K562 (cell line): Measurements from ENCODE around the gene CHAD. TPM values are rescaled to one million over a fixed set of nuclear protein-coding genes. Genes with fewer than 3 reads are reported as not detected.

Experiments
- ATAC-seq: fragments of 200-7000 bp; cut with Tn5 transposase; 3 replicates; pipeline ENCODE4 v1.9.1; 2020; ENCODE audit warnings: moderate library complexity
- BruUV-seq: library from RNA; stranded (reverse); fragments of 400-500 nt; replicated peaks from 2 replicates; lab custom pipeline; 2021; lab: Mats Ljungman, UMichigan
- CTCF ChIA-PET: fragments of 300-600 bp; formaldehyde crosslinking; extraction: SDS; loops from one replicate; lab custom pipeline; 2021; ENCODE audit warnings: low intra/inter-chr PET ratio; lab: Yijun Ruan, JAX
- POLR2A ChIA-PET: fragments of 300-600, 350-650 bp; sonication (Branson Sonifier 250); formaldehyde crosslinking; extraction: SDS; loops from one replicate; lab custom pipeline; 2021; ENCODE audit warnings: antibody characterized with exemption, inconsistent platforms; lab: Yijun Ruan, JAX
- DNase-seq, 4 experiments: peaks; one replicate each; pipeline versions ENCODE4 v3.0.0 to v3.0.0-alpha.2; 2011 to 2018; ENCODE audit warnings: low spot score in 3 of 4, mixed read lengths in 3 of 4; ENCODE audit errors: extremely low read depth in 1 of 4
- FAIRE-seq: peaks from 2 replicates; lab custom pipeline; 2011; peaks lifted over from hg19 to GRCh38; lab: Jason Lieb, UNC
- H2AFZ ChIP-seq: 2 replicates; pipeline ENCODE4 v1.6.0; 2011; ENCODE audit warnings: low read depth, low read length, control low read depth, inconsistent platforms
- H3K27ac ChIP-seq: fragments of 200-600 bp; 3 replicates; pipeline ENCODE4 v1.8.0; 2011; ENCODE audit warnings: low read depth, mild to moderate bottlenecking, control low read depth, inconsistent platforms, low read length, moderate library complexity, mixed read lengths; ENCODE audit errors: extremely low read depth
- H3K27me3 ChIP-seq, 2 experiments: fragments of 300-600 bp in 1 of 2; 2 replicates in 1 of 2; 3 replicates in 1 of 2; pipeline versions ENCODE4 v1.6.0 to v1.8.0; 2011; ENCODE audit warnings: inconsistent platforms in 2 of 2, low read length in 2 of 2, mild to moderate bottlenecking in 1 of 2, mixed read lengths in 1 of 2, moderate library complexity in 1 of 2; ENCODE audit not compliant: control insufficient read depth in 2 of 2, insufficient read depth in 2 of 2
- H3K36me3 ChIP-seq: fragments of 300-600 bp; 3 replicates; pipeline ENCODE4 v1.8.0; 2011; ENCODE audit warnings: mild to moderate bottlenecking, low read length, inconsistent platforms; ENCODE audit not compliant: control insufficient read depth, insufficient read depth
- H3K4me1 ChIP-seq, 2 experiments: fragments of 200-600 bp in 1 of 2; replicated peaks in 1 of 2; 2 replicates in 1 of 2; 3 replicates in 1 of 2; pipeline versions ENCODE4 v1.5.1 to v1.8.0; 2011; ENCODE audit warnings: inconsistent platforms in 2 of 2, low read length in 2 of 2, mild to moderate bottlenecking in 1 of 2, mixed read lengths in 1 of 2, moderate library complexity in 1 of 2; ENCODE audit not compliant: control insufficient read depth in 2 of 2, insufficient read depth in 2 of 2
- H3K4me2 ChIP-seq: 2 replicates; pipeline ENCODE4 v1.6.1; 2011; ENCODE audit warnings: low read length, control low read depth, inconsistent platforms, mixed read lengths; ENCODE audit not compliant: insufficient read depth
- H3K4me3 ChIP-seq: fragments of 200-600 bp; sonication (generic), shearing (Covaris generic); 2 replicates; pipeline ENCODE4 v1.5.1; 2016; ENCODE audit warnings: control low read depth, inconsistent platforms
- H3K79me2 ChIP-seq: fragments of 200-600 bp; 3 replicates; pipeline ENCODE4 v1.8.0; 2011; ENCODE audit warnings: low read length, inconsistent platforms; ENCODE audit not compliant: control insufficient read depth, insufficient read depth
- H3K9ac ChIP-seq, 2 experiments: 2 replicates each; pipeline versions ENCODE4 v1.6.0 to v1.6.1; 2011; ENCODE audit warnings: low read depth in 2 of 2, low read length in 2 of 2, control low read depth in 1 of 2, inconsistent platforms in 1 of 2, mild to moderate bottlenecking in 1 of 2, mixed read lengths in 1 of 2; ENCODE audit not compliant: insufficient read depth in 1 of 2
- H3K9me1 ChIP-seq: one replicate; pipeline ENCODE4 v1.6.0; 2011; ENCODE audit warnings: inconsistent platforms, mild to moderate bottlenecking, low read length, moderate library complexity; ENCODE audit not compliant: control insufficient read depth, insufficient read depth
- H3K9me3 ChIP-seq: replicated peaks from 2 replicates; pipeline ENCODE4 v1.5.1; 2011; ENCODE audit warnings: low read depth, low read length, inconsistent platforms; ENCODE audit not compliant: control insufficient read depth, insufficient read depth
- H4K20me1 ChIP-seq: replicated peaks from 2 replicates; pipeline ENCODE4 v1.6.1; 2011; ENCODE audit warnings: low read length, inconsistent platforms, mixed read lengths; ENCODE audit not compliant: control insufficient read depth, insufficient read depth
- ATF7 ChIP-seq: fragments of 450-650 bp; IDR thresholded peaks from 2 replicates; pipeline ENCODE4 v1.7.1; 2014; ENCODE audit warnings: mild to moderate bottlenecking, moderate library complexity
- FOS ChIP-seq: IDR thresholded peaks from 3 replicates; pipeline ENCODE4 v1.6.1; 2011; ENCODE audit not compliant: insufficient read length; ENCODE audit errors: extremely low read depth
- FOXJ3 ChIP-seq: sonication (generic); formaldehyde crosslinking; IDR thresholded peaks from 2 replicates; pipeline ENCODE4 v1.4.0; 2020; ENCODE audit warnings: mild to moderate bottlenecking, missing genetic modification reagents
- JUND ChIP-seq, 2 experiments: IDR thresholded peaks; 2 replicates in 1 of 2; 3 replicates in 1 of 2; pipeline ENCODE4 v1.6.1; 2011; ENCODE audit warnings: borderline replicate concordance in 2 of 2, low read depth in 2 of 2, low read length in 2 of 2, improper control_type of control experiment in 1 of 2, missing biosample characterization in 1 of 2, missing genetic modification characterization in 1 of 2, missing genetic modification reagents in 1 of 2
- NRF1 ChIP-seq, 2 experiments: fragments of 450-650 bp; IDR thresholded peaks in 1 of 2; conservative IDR thresholded peaks in 1 of 2; 2 replicates each; pipeline ENCODE4 v1.6.1; 2014; ENCODE audit warnings: mild to moderate bottlenecking in 2 of 2
- POLR2AphosphoS5 ChIP-seq: IDR thresholded peaks from 2 replicates; pipeline ENCODE4 v1.6.1; 2011; ENCODE audit warnings: mild to moderate bottlenecking, low read depth, low read length, moderate library complexity; ENCODE audit not compliant: control insufficient read depth, insufficient read depth
- PTTG1 ChIP-seq: fragments of 450-650 bp; IDR thresholded peaks from 2 replicates; pipeline ENCODE4 v1.6.1; 2016; ENCODE audit warnings: low read depth, mild to moderate bottlenecking, missing genetic modification characterization, missing compliant biosample characterization
- XRCC5 ChIP-seq: fragments of 200-400 bp; formaldehyde crosslinking; IDR thresholded peaks from 2 replicates; pipeline ENCODE4 v1.6.1; 2017; ENCODE audit warnings: low read depth, mild to moderate bottlenecking, low read length
- ZNF197 ChIP-seq: fragments of 200-800 bp; sonication (Bioruptor generic); IDR thresholded peaks from 2 replicates; pipeline ENCODE4 v1.6.1; 2016; ENCODE audit warnings: low read depth, missing genetic modification characterization, missing compliant biosample characterization
- ZNF668 ChIP-seq: fragments of 250-450 bp; sonication (Bioruptor Pico); IDR thresholded peaks from 2 replicates; pipeline ENCODE4 v1.8.0; 2022; ENCODE audit warnings: mild to moderate bottlenecking, inconsistent platforms
- WGBS: fragments of 100-300 bp; shearing (Covaris generic); methylation state at CpG from one replicate; pipeline ENCODE4 v1.1.6; 2016; ENCODE audit warnings: low coverage, mixed read lengths; ENCODE audit not compliant: insufficient coverage; ENCODE audit errors: missing lambda C conversion rate; 5-methylcytosine and 5-hydroxymethylcytosine counted together
- in situ Hi-C: fragments of 300-500 bp; cut with MboI; formaldehyde crosslinking; loops from 4 replicates; pipeline ENCODE4 v1.15.0; 2018; ENCODE audit warnings: inconsistent platforms, mixed read lengths
- intact Hi-C: fragments of 100-400 bp; cut with micrococcal nuclease; formaldehyde crosslinking; loops from 2 replicates; pipeline ENCODE4 v1.14.2; 2022
- polyA plus RNA-seq, 8 experiments: library from polyadenylated mRNA; depleted of rRNA in 4 of 8; stranded (reverse) in 5 of 8; unstranded in 3 of 8; fragments of >200 nt; fragmentation: Nextera tagmentation in 2 of 8; fragmentation: Illumina TruSeq in 1 of 8; extraction: Ambion mirVana in 2 of 8; extraction: Trizol in 1 of 8; gene quantifications; 2 replicates each; pipeline versions ENCODE4 v1.2.1 to v1.2.3, GENCODE V29; 2011 to 2014; ENCODE audit warnings: inconsistent platforms in 1 of 8, missing spikeins in 1 of 8
- total RNA-seq, 7 experiments: library from RNA; depleted of rRNA in 6 of 7; stranded (reverse); fragments of >200 nt in 6 of 7; fragmentation: Illumina TruSeq in 2 of 7; extraction: Trizol in 2 of 7; gene quantifications; 2 replicates each; pipeline versions ENCODE4 v1.2.1 to v1.2.3, GENCODE V29; 2011 to 2021; ENCODE audit warnings: low replicate concordance in 1 of 7

The CHAD gene
- total and polyA plus RNA-seq, 9 of the 15 experiments (the other 6 are each of a cell fraction or from before 2014, with no cell fraction given): not detected

DNA sequence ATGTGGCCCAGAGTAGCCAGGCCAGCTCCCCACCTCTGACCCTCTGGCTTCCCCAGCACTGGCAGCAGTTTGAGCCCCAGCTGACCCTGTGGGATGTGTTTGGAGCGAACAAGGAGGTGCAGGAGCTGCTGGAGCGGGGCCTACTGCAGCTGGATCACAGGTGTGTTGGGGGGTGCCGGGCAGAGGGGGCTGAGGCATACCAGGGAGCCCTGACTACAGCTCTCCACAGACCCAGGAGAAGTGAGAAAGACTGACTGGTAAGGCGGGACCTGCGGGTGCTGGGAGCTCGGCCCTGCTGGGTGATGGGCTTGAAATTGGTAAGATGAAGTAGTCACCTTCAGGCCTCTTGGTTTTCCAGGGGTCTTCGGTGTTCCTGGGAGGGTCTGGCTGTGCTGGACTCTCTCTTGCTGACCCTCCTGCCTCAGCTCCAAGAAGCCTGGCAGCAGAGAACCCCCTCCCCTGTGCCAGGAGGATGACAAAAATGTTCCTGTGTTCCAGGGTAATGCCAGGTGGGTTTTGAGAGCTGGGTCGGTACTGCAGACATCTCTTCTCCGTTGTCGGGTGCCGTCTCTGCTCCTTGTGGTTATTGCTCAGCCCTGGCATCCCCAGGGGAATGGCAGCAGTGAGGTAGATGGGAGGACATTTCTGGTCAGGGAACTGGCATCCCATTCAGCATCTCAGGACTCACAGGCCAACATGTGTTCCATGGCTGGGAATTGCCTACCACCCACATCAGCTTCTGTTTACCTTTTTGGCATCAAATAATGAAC lies 15.9 kb upstream of the CHAD start:
- no peaks in the 10 kb centered on the region for H3K27me3 ChIP-seq
- H3K9me3 ChIP-seq: no peaks in the 10 kb centered on the region
- H4K20me1 ChIP-seq: no peaks in the 10 kb centered on the region
- intact Hi-C loops (loop anchor here (5.0 kb wide), 3 partner anchors 198 to 358 kb away; no protein-coding TSS in a partner anchor), in situ Hi-C loops (loop anchor here (5.0 kb wide), 2 partner anchors 138 to 193 kb away; no protein-coding TSS in a partner anchor)
- no peak overlapping the region for H3K4me2 ChIP-seq
- peaks cover 12% of the 10 kb centered on the region for H3K79me2 ChIP-seq
- peaks cover 3 to 11% of the 10 kb centered on the region in 2 experiments; a peak in 2 of 5 replicates for H3K4me1 ChIP-seq
- TF ChIP-seq FOXJ3 (CRISPR knock-in tag): no peak
- no peak for TF ChIP-seq ZNF197
- no peak for TF ChIP-seq XRCC5
- TF ChIP-seq PTTG1 (tag): no peak
- TF ChIP-seq JUND (IDR thresholded peaks at IDR 0.05; ENCODE audit: borderline replicate concordance, low read depth, low read length): no peak
- TF ChIP-seq JUND (tag; IDR thresholded peaks at IDR 0.05; ENCODE audit: borderline replicate concordance, low read depth, low read length): no peak
- no peak for TF ChIP-seq ZNF668
- TF ChIP-seq ATF7: no peak
- TF ChIP-seq FOS: no peak
- TF ChIP-seq NRF1 (conservative IDR thresholded peaks at IDR 0.05 in 1 of 2, IDR thresholded peaks at IDR 0.05 in 1 of 2): no peak
- no peak for TF ChIP-seq POLR2AphosphoS5
- DNase-seq: no peak
- no peak for ATAC-seq
- no peak overlapping the region for H3K4me3 ChIP-seq
- peaks cover 53% of the 10 kb centered on the region for H3K36me3 ChIP-seq
- no peaks in the 10 kb centered on the region for H3K9me1 ChIP-seq
- BruUV-seq: no TSS peak
- POLR2A ChIA-PET: interaction anchor here (0.6 to 1.0 kb wide), 5 partner anchors 9 to 331 kb away, joined by 3 to 4 read pairs (median 3); partner anchors contain the start of gene CACNA1G
- H3K9ac ChIP-seq: peak overlapping the region in 1 of 2 experiments; percentile 7; a peak in 1 of 4 replicates
- FAIRE-seq: no peak
- CTCF ChIA-PET: interaction anchor here (0.5 kb wide), 1 partner anchor 203 kb away, joined by 3 read pairs; no protein-coding TSS in a partner anchor
- no peak overlapping the region for H2AFZ ChIP-seq
- 95% methylated on average over 9 of the region's 11 CpGs for WGBS
- H3K27ac ChIP-seq: no peak overlapping the region
